Inflammatory macrophage treated with lipopolysaccharide for 1 hour (primary cell): Measurements from ENCODE around the gene ARFGAP3.

Experiments used
- DNase-seq, 2 donors: peaks; one replicate each; pipeline ENCODE4 v3.0.0-alpha.2; 2020 to 2022

ARFGAP3 gene

DNA sequence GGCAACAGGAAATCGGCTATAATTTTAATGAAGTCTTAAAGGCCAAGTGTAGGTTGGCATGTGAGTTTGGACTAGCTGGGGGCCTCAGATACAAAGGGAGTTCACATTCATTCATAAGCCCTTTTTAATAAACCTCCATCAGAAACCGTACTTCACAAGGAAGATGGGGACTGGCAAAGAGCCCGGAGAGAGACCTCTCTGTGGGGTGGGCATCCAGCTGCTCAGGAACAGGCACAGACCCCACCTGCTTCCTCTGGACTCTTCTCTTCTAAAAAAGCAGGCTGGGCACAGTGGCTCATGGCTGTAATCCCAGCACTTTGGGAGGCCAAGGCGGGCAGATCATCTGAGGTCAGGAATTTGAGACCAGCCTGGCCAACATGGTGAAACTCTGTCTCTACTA is 3.9 kb upstream of the ARFGAP3 start:
- no peak for DNase-seq

DNA sequence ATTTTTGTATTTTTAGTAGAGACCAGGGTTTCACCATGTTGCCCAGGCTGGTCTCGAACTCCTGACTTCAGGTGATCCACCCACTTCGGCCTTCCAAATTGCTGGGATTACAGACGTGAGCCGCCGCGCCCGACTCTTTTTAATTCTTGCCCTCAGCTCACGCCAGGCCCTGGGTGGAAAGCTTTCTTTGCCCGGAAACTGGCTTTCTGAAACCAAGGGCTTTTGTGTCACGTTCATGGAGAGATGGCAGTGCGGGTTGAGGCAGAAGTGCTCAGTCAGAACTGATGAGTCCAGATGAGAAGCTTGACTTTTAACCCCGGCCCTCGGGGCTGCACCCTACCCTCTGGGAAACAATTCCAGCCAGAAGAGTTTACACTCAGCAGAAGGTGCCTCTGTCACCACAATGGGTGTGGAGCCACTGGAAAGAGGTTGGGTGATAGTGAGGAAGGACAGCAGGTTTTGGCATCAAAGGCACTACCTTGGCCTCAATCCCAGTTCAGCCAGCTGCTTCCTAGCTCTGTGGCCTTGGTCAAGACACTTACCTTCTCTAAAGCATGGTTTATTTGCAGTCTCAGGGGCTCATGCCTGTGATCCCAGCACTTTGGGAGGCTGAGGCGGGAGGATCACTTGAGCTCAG is 890 bp upstream of the ARFGAP3 start:
- no peak for DNase-seq

DNA sequence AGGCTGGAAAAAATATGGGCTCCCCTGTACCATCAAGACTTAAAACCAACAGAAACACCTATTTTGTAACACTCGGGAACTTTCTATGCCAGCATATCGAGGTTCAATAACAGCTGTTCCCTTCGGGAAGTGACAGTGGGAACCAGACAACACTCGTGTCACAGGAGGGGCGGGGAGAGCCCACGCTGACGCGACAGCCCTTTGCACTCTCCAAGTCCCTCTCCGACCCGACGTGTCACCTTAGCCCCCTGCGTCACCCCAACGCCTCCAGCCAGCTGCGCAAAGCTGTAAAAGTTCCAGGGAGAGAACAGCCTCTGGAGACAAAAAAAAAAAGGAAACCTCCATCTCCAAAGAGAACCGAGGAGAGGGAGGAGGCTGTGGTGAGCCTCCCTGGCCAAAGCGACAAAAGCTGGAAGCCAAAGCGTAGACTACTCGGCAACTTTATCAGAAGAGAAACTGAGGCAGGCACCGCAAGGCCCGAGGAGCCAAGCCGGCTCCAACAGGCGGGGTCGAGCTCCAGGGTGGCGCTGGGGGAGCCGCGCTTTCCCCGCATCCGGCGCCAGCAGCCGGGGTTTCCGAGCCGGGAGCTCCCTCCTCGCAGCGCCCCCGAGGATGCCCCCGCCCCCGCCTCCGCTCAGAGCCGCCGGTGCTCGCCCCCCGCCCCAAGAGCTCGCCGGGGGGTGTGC is 751 bp downstream of the ARFGAP3 start:
- peak; percentile 91 to 95 for DNase-seq

DNA sequence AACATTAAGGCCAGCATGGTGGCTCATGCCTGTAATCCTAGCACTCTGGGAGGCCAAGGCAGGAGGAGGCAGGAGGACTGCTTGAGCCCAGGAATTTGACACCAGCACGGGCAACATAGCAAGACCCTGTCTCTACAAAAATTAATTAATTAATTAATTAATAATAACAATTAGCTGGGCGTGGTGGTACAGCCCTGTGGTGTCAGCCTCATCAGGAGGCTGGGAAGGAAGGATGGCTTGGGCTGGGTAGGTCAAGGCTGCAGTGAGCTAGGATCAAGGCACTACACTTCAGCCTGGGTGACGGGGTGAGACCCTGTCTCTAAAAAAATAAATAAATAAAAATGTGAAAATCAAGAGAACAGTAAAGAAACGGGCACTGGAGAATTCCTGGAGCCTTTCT is 1.4 kb downstream of the ARFGAP3 start:
- DNase-seq, result no peak

DNA sequence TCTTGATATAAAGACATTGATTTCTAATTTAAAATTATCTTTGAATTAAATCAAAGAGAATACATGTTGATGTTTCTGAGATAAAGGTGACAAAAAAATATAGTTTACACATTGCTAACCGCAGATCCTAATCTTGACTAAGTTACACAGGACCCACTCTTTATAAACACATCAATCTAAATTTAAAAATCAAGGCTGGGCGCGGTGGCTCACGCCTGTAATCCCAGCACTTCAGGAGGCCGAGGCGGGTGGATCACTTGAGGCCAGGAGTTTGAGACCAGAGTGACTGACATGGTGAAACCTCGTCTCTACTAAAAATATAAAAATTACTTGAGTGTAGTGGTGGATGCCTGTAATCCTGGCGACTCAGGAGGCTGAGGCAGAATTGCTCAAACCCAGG is 1.9 kb downstream of the ARFGAP3 start:
- DNase-seq, result peak in 1 of 2 donors; percentile 10

DNA sequence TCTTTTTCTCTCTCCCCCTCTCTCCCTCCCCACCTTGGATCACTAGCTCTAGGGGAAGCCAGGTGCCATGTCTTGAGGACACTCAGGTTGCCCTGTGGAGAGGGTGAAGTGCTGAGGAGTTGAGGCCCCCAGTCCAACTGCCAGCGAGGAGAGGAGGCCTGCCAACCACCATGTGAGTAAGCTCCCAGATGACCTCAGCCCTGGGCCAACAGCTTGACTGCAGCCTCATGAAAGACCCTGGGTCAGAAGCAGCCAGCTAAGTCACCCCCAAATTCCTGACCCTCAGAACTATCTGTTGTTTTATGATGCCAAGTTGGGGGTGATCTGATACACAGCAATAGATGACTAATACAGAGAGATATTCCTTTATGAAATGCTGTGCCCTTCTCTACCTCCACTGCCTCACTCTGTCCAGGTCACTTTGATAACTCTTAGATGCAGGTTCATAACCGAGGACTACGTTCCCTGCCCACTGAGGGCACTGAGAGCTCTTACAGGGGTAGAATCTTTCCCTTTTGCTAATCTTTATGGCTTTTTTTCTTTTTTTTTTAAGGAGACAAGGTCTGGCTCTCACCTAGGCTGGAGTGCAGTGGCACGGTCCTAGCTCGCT is 8.0 kb downstream of the ARFGAP3 start:
- DNase-seq, result no peak

DNA sequence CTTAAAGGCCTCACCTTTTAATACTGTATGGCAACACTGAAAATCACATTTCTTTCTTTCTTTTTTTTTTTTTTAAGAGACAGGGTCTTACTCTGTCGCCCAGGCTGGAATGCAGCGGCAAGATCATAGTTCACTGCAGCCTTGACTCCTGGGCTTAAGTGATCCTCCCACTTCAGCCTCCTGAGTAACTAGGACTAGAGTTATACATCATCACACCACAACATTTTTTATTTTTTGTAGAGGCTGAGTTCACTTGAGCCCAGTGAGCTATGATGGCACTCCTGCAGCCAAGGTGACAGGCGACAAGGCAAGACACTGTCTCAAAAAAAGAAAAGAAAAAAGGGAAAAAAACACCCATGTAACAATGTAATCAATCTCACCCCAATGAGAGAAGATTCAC is 10.0 kb downstream of the ARFGAP3 start:
- no peak for DNase-seq

DNA sequence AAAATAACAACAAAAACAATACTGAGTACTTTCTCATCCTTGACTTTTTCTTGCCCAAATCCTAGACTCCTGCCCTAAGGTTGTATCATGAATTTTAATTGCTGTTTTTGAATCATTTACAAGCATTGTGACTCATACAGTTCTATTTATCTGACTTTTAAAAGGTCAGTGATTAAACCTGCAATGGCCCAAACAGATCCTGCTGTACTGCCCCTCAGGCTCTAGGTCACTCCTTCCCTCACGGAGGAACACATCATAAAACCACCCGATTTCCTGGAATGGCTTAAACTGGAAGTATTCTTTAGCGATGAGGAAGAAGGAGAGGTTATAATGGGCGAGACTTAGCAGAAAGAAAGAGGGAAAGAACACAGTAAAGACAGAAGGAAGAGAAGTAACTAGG is 12.3 kb downstream of the ARFGAP3 start:
- no peak for DNase-seq

DNA sequence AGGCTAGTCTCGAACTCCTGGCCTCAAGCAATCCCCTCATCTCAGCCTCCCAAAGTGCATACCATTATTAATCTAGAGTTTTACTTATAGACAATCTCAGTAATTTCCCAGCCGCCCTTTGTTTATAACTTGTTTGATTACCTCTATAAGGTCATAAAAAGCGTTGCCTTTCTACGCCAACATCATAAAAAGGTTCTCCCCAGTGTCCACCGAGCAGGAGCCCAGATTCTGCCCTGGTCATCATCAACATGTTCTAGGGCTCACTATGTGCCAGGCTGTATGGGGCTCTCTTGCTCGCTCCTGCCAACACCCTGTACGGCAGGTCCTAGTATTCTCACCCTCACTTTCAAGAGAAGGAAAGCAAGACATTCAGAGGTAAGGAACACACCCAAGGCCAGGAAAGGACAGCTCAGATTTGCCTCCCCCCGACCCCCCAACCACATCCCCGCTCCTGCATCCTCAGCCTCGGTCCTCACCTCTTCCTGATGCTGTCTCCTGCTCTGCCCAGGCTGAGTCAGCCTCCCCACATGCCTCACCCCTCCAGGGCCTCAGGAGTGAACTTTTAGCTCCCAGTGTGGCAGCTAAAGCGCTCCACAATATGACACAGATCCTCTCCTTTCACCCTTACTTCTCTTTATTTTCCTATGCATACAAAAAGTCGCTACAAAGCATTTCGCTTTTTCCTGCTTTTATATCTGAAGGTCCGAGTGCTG is 14.3 kb downstream of the ARFGAP3 start:
- DNase-seq, result no peak

DNA sequence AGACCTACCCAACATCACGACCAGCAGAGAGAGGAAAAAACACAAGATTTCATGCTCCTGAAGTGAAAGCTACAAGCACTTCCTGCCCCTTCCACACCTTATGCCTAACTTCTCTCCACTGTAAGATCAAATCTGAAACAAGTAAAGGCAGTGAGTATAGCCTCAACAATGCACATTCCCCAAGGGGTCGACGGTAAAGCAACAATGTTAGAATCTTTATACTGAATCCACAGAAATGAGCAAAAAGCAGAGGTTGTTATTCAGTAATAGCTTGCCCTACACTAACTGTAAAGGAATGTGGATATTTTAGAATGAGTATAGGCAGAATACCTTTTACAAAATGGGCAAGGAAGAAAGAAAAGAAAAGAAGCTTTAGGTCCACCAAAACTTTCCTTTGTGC is 15.6 kb downstream of the ARFGAP3 start:
- DNase-seq, result no peak

DNA sequence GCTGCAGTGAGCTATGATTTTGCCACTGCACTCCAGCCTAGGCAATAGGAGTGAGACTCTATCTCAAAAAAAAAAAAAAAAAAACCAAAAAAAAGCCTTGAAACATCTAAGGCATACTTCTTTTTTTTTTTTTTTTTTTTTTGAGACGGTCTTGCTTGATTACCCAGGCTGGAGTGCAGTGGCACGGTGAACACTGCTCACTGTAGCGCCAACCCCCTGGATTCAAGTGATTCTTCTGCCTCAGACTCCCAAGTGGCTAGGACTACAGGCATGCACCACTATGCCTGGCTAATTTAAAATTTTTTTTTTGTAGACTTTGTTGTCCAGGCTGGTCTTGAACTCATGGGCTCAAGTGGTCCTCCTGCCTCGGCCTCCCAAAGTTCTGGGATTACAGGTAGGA is 19.5 kb downstream of the ARFGAP3 start:
- no peak for DNase-seq

DNA sequence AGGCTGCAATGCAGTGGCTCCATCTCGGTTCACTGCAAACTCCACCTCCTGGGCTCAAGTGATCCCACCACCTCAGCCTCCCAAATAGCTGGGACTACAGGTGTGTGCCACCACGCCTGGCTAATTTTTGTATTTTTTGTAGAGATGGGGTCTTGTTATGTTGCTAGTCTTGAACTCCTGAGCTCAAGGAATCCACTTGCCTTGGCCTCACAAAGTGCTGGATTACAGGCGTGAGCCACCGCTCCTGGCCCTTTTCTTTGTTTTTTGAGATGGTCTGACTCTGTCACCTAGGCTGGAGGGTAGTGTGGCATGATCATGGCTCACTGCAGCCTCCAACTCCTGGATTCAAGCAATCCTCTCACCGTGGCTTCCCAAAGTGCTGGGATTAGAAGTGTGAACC is 21.0 kb downstream of the ARFGAP3 start:
- DNase-seq, result no peak

DNA sequence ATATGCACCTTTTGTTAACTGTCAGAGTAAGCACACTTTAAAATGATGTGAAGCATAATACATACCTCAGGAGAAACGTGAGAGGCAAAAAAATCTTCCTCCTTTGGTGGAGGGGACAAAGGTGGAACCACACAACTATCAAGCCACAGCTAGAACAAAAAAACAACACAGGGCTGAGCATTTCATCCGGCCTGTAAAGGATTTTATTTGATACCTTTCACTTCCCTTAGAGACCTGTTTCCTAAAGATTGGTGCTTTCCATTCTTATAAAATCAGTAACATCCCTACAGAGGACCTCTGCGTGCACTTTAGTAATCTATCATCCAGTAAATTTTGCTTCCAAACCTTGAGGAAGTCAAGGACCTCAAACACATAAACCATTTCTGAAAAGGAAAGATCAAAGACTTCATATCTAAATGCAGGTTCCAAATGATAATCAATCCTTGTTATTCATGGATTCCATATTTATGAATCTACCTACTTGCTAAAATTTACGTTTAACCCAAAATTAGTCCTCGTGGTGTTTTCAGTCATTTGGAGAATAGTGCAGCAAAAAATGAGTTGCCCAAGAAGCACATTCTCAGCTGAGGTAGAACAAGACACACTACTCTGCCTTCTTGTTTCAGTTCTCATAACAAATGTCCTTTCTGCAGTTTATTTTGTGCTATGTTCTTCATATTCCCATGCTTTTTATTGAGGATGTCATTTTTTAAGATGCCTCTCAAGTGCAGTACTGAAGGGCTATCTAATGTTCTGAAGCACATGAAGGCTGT is 22.7 kb downstream of the ARFGAP3 start:
- DNase-seq, result no peak

DNA sequence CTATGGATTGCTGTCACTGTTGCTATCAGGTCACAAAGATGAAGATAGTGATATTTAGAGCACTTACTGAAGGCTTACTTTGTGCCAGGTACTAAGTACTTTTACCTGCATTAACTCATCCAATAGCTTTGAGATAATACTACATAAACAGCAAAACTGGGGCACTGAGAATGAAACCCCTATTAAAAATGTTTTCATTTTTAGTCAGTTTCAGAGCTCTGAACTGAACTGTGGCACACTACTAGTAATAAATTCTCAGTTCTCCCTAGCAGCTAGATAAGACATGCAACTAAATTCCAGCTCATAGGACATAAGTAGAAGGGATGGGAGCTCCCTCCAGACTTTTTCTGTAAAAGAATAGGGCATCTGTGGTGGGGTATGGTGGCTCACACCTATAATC is 24.0 kb downstream of the ARFGAP3 start:
- DNase-seq, result no peak

DNA sequence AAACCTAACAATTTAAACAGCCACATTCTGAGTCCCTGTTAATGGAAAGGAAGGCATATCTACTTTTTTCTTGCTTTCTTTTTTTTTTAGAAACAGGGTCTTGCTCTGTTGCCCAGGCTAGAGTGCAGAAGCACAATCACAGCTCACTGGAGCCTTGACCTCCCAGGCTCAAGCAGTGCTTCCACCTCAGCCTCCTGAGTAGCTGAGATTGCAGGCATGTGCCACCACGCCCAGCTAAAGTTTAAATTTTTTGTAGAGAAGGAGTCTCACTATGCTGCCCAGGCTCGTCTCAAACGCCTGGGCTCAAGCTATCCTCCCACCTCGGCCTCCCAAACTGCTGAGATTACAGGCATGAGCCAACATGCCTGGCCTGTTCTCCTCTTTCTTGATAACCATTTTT is 25.4 kb downstream of the ARFGAP3 start:
- no peak for DNase-seq

DNA sequence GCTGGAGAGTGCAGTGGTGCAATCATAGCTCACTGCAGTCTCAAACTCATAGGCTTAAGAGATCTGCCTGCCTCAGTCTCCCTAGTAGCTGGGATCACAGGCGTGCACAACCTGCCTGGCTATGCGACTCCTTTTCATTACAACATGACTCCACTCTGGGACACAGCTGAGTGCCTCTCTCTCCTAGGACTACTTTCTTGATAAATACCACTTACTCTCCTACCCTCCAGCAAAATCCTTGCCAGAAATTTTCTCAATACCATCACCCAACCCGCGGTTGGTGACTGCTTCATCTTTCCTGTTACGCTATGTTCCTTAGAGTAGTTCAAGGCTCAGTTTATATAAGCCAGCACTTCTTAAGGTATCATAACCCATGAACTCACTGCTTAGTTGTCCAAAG is 26.9 kb downstream of the ARFGAP3 start:
- DNase-seq, result no peak

DNA sequence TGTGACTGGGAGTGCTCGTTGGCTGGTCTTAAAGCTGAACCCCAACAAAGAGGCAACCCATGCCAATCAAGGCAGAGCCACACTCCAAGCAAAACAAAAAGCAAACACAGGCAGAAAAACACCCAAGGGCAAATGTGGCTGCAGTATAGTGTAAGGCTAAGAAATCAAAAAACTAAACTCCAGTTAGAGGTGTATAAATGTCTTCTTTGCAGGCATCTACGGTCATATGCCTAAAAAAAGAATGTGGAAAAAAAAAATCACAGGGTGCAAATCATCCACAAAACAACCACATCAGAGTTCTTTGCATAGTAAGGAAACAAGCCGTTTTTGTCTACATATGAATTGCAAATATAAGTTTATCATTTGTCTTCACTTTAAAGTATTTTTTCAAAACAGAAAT is 27.8 kb downstream of the ARFGAP3 start:
- no peak for DNase-seq

DNA sequence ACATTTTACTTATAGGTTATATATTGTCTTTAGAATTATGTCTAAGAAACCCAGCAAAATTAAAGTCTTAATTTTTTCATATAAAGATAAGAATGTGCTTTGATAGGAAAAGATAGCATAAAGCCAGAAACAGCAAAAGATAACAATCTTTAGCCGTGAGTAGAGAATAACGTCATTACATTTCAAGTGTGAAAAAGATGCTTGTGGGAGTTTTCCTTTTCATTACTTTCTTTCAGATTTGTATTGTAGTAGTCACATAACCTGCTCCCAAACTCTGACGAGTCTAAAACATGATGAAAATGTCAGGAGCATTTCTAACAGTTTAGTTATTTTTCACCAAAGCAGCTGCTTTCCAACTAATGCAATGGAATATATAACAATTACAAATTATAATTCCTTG is 31.3 kb downstream of the ARFGAP3 start:
- DNase-seq, result no peak

DNA sequence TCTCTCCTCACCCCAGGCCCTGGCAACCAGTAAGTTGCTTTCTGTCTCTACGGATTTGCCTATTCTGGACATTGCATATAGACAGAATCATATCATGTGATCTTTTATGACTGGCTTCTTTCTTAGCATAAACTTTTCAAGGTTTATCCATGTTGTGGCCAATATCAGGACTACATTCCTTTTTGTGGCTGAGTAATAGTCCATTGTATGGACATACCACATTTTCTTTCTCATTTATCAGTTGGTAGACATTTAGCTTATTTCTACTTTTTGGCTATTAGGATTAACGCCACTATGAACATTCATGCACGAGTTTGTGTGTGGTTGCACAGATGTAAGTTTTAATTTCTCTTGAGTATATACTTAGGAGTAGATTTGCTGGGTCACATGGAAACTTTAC is 35.7 kb downstream of the ARFGAP3 start:
- DNase-seq, result no peak

DNA sequence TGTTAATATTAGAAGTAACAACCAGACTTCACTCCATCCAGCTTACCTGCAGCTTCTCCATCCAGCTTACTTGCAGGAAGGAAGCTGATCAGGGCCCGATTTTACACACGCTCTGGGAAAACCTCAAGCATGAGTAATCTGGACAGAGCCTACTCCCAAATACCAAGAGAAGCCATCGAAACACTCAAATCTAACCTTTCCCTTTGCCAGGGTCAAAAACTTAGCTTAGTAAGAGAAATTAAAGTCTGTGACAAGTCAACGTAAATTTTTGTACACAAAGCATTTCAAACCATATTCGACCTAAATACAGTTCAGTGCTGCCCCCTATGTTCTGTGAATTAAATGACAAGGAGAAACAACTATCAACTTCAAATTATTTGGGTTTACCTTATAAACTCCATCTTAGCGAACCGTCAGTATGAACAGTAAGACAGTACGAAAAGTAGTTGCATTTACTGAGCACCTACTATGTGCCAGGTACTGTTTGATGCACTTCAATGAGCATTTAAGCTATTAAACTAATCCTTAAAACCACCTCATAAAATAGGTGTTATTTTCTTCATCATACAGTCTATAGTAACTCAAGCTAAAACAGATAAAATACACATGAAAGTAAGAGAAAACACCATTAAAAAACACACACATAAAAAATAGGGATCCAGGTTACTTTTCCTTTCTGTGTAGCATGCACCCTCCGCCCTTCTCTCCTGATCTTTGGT is 36.9 kb downstream of the ARFGAP3 start:
- DNase-seq, result peak in 1 of 2 donors; percentile 40

DNA sequence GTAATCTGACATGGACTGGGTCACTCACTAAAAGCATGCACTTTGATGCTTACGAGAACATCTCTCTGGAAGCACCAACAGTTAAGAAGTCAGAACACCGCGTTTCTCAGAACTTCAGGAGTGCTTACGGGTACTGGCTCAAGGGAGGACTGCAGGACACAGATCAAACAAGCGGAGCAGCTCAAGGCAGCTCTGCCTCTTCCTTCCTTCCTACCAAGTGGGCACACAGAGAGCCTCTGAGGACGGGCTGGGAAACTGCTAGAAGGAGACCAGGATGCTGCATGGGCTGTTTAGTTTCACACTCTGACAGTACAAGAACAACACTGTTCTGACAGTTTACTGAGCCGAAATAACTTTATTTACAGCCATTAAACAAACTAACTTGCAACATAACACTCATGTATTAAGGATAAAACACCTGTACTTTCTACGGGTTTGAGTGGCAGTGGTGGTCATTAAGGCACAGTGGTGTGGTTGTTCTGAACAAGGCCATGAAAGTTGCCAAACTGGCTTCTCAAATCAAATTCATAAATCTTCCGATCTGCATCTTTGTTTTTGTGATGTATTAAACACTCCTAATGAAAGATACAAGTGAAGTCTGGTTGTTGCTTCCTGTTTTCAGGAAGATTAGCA is 37.5 kb downstream of the ARFGAP3 start:
- no peak for DNase-seq

DNA sequence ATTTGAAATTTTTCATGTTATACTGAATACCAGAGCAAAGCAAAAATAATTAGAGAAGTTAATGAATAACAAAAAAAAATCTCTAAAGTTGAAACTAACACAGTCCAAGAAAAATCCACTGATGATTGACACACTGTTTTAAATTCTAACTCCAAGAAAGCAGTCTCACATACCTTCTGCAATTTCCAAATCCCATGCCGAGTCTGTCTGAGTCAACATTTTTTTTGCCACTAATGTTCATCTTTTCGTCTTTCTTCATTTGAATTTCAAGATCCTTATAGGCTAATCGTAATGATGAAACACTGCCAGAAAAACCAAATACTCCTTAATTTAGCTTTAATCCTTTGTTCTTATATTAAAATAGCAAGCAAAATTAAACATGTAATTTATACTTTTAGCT is 39.5 kb downstream of the ARFGAP3 start:
- DNase-seq, result no peak
